Activated CD4-positive, alpha-beta memory T cell treated with anti-CD3 and anti-CD28 coated beads for 36 hours (primary cell): ENCODE results near the gene PRR16. TPM values are rescaled to one million over a fixed set of nuclear protein-coding genes. Genes with fewer than 3 reads are reported as not detected.

ENCODE experiments used
- CTCF ChIA-PET: fragments of 350-600 bp; sonication (Branson Sonifier 250); formaldehyde crosslinking; loops from one replicate; lab custom pipeline; 2021; ENCODE audit warnings: antibody characterized with exemption, inconsistent platforms; lab: Charles Lee
- POLR2A ChIA-PET: fragments of 350-600 bp; sonication (Branson Sonifier 250); formaldehyde crosslinking; loops from one replicate; lab custom pipeline; 2021; ENCODE audit warnings: antibody characterized with exemption; lab: Charles Lee
- DNase-seq: peaks from one replicate; pipeline ENCODE4 v3.0.0-alpha.2; 2020
- H3K27ac Mint-ChIP-seq: one replicate; pipeline ENCODE4 v1.8.0; 2021; ENCODE audit warnings: mixed read lengths
- H3K27me3 Mint-ChIP-seq: one replicate; pipeline ENCODE4 v1.8.0; 2021; ENCODE audit warnings: mixed read lengths
- H3K36me3 Mint-ChIP-seq: one replicate; pipeline ENCODE4 v1.8.0; 2021; ENCODE audit warnings: mixed read lengths
- H3K4me1 Mint-ChIP-seq: one replicate; pipeline ENCODE4 v1.8.0; 2021; ENCODE audit warnings: low read depth, mixed read lengths
- H3K4me3 Mint-ChIP-seq: one replicate; pipeline ENCODE4 v1.8.0; 2021; ENCODE audit warnings: mild to moderate bottlenecking, mixed read lengths
- H3K9me3 Mint-ChIP-seq: one replicate; pipeline ENCODE4 v1.8.0; 2021; ENCODE audit warnings: mixed read lengths
- intact Hi-C: fragments of 100-400 bp; cut with micrococcal nuclease; formaldehyde crosslinking; loops from one replicate; pipeline ENCODE4 v1.15.1; 2023
- total RNA-seq, 2 experiments: library from RNA; stranded (reverse); gene quantifications; one replicate each; pipeline ENCODE4 v1.2.3, GENCODE V29; 2021

Gene PRR16
- total RNA-seq, 2 experiments from 2014 or later = not detected

GRCh38 chr5:120609570-120609969, 145.5 kb downstream of the PRR16 start:
- Mint-ChIP-seq H3K9me3 (peaks cover 2% of the 10 kb centered on the region), H3K4me3 (no peak overlapping the region), H3K27me3 (no peaks in the 10 kb centered on the region), H3K4me1 (no peaks in the 10 kb centered on the region), H3K36me3 (no peaks in the 10 kb centered on the region), H3K27ac (no peak overlapping the region)
- CTCF ChIA-PET = no interaction called here
- POLR2A ChIA-PET = no interaction called here
- intact Hi-C loops = no loop called here
- DNase-seq = no peak

GRCh38 chr5:120610145-120610544, 146.0 kb downstream of the PRR16 start:
- Mint-ChIP-seq H3K36me3 (no peaks in the 10 kb centered on the region), H3K4me1 (no peaks in the 10 kb centered on the region), H3K9me3 (peaks cover 2% of the 10 kb centered on the region), H3K27me3 (no peaks in the 10 kb centered on the region), H3K27ac (no peak overlapping the region), H3K4me3 (no peak overlapping the region)
- CTCF ChIA-PET = no interaction called here
- intact Hi-C loops = no loop called here
- POLR2A ChIA-PET = no interaction called here
- no peak for DNase-seq

GRCh38 chr5:120613729-120614128, 149.6 kb downstream of the PRR16 start:
- DNase-seq = no peak
- Mint-ChIP-seq H3K9me3 (peaks cover 2% of the 10 kb centered on the region), H3K4me3 (no peak overlapping the region), H3K27me3 (no peaks in the 10 kb centered on the region), H3K4me1 (no peaks in the 10 kb centered on the region), H3K36me3 (no peaks in the 10 kb centered on the region), H3K27ac (no peak overlapping the region)
- ChIA-PET POLR2A (no interaction called here), CTCF (no interaction called here)
- intact Hi-C loops = no loop called here

- no peak for DNase-seq
- Mint-ChIP-seq H3K27ac (no peak overlapping the region), H3K36me3 (no peaks in the 10 kb centered on the region), H3K4me1 (no peaks in the 10 kb centered on the region), H3K4me3 (no peak overlapping the region), H3K9me3 (peaks cover 2% of the 10 kb centered on the region), H3K27me3 (no peaks in the 10 kb centered on the region)
- POLR2A ChIA-PET = no interaction called here
- intact Hi-C loops = no loop called here
- CTCF ChIA-PET = no interaction called here
Observed at GRCh38 chr5:120614531-120615180, 150.6 kb downstream of the PRR16 start.

GRCh38 chr5:120615967-120616645, 152.0 kb downstream of the PRR16 start:
- Mint-ChIP-seq H3K9me3 (peaks cover 2% of the 10 kb centered on the region), H3K4me1 (no peaks in the 10 kb centered on the region), H3K27me3 (no peaks in the 10 kb centered on the region), H3K36me3 (no peaks in the 10 kb centered on the region), H3K4me3 (no peak overlapping the region), H3K27ac (no peak overlapping the region)
- no peak for DNase-seq
- POLR2A ChIA-PET = no interaction called here
- CTCF ChIA-PET = interaction anchor here (0.6 kb wide), 1 partner anchor 9 kb away, joined by 3 read pairs; no protein-coding TSS in a partner anchor
- intact Hi-C loops = no loop called here

- Mint-ChIP-seq H3K27me3 (no peaks in the 10 kb centered on the region), H3K4me3 (no peak overlapping the region), H3K27ac (no peak overlapping the region), H3K4me1 (no peaks in the 10 kb centered on the region), H3K36me3 (no peaks in the 10 kb centered on the region), H3K9me3 (peaks cover 12% of the 10 kb centered on the region)
- CTCF ChIA-PET = no interaction called here
- POLR2A ChIA-PET = no interaction called here
- DNase-seq = no peak
- intact Hi-C loops = no loop called here
Observed at GRCh38 chr5:120621339-120621738, 157.2 kb downstream of the PRR16 start.

- intact Hi-C loops = no loop called here
- CTCF ChIA-PET = interaction anchor here (1.5 kb wide), 1 partner anchor 8 kb away, joined by 3 read pairs; no protein-coding TSS in a partner anchor
- no peak overlapping the region for H3K27ac Mint-ChIP-seq
Observed at GRCh38 chr5:120624021-120624563, 160.0 kb downstream of the PRR16 start.

GRCh38 chr5:120628156-120628555, 164.1 kb downstream of the PRR16 start:
- ChIA-PET POLR2A (no interaction called here), CTCF (no interaction called here)
- no peaks in the 10 kb centered on the region for H3K4me1 Mint-ChIP-seq
- H3K9me3 Mint-ChIP-seq = peaks cover 21% of the 10 kb centered on the region
- DNase-seq = no peak
- no peak overlapping the region for H3K4me3 Mint-ChIP-seq
- no peaks in the 10 kb centered on the region for H3K36me3 Mint-ChIP-seq
- intact Hi-C loops = no loop called here
- no peaks in the 10 kb centered on the region for H3K27me3 Mint-ChIP-seq
- H3K27ac Mint-ChIP-seq = no peak overlapping the region

More at GRCh38 chr5:120624021-120624563, 160.0 kb downstream of the PRR16 start:
- no peak overlapping the region for H3K4me3 Mint-ChIP-seq
- no peak for DNase-seq
- peaks cover 12% of the 10 kb centered on the region for H3K9me3 Mint-ChIP-seq
- H3K36me3 Mint-ChIP-seq = no peaks in the 10 kb centered on the region
- POLR2A ChIA-PET = no interaction called here
- H3K4me1 Mint-ChIP-seq = no peaks in the 10 kb centered on the region
- H3K27me3 Mint-ChIP-seq = no peaks in the 10 kb centered on the region

- peaks cover 14% of the 10 kb centered on the region for H3K9me3 Mint-ChIP-seq
- CTCF ChIA-PET = no interaction called here
- no peaks in the 10 kb centered on the region for H3K4me1 Mint-ChIP-seq
- no peak for DNase-seq
- POLR2A ChIA-PET = no interaction called here
- H3K36me3 Mint-ChIP-seq = no peaks in the 10 kb centered on the region
- intact Hi-C loops = no loop called here
- no peak overlapping the region for H3K4me3 Mint-ChIP-seq
- H3K27me3 Mint-ChIP-seq = no peaks in the 10 kb centered on the region
- H3K27ac Mint-ChIP-seq = no peak overlapping the region
Observed at GRCh38 chr5:120630550-120630949, 166.4 kb downstream of the PRR16 start.

- no peaks in the 10 kb centered on the region for H3K36me3 Mint-ChIP-seq
- H3K4me3 Mint-ChIP-seq = no peak overlapping the region
- H3K27me3 Mint-ChIP-seq = no peaks in the 10 kb centered on the region
- POLR2A ChIA-PET = no interaction called here
- H3K9me3 Mint-ChIP-seq = peaks cover 22% of the 10 kb centered on the region
- DNase-seq = no peak
- CTCF ChIA-PET = no interaction called here
- H3K4me1 Mint-ChIP-seq = no peaks in the 10 kb centered on the region
- H3K27ac Mint-ChIP-seq = no peak overlapping the region
- intact Hi-C loops = no loop called here
Observed at GRCh38 chr5:120631611-120632010, 167.5 kb downstream of the PRR16 start.

GRCh38 chr5:120632430-120632829, 168.3 kb downstream of the PRR16 start:
- CTCF ChIA-PET = no interaction called here
- Mint-ChIP-seq H3K4me1 (no peaks in the 10 kb centered on the region), H3K9me3 (peaks cover 24% of the 10 kb centered on the region), H3K27ac (no peak overlapping the region), H3K4me3 (no peak overlapping the region), H3K36me3 (no peaks in the 10 kb centered on the region), H3K27me3 (no peaks in the 10 kb centered on the region)
- DNase-seq = no peak
- intact Hi-C loops = no loop called here
- POLR2A ChIA-PET = no interaction called here

- no peaks in the 10 kb centered on the region for H3K4me1 Mint-ChIP-seq
- no peak overlapping the region for H3K27ac Mint-ChIP-seq
- no peaks in the 10 kb centered on the region for H3K27me3 Mint-ChIP-seq
- H3K36me3 Mint-ChIP-seq = no peaks in the 10 kb centered on the region
- H3K9me3 Mint-ChIP-seq = peaks cover 20% of the 10 kb centered on the region
- intact Hi-C loops = no loop called here
- DNase-seq = no peak
- H3K4me3 Mint-ChIP-seq = no peak overlapping the region
- ChIA-PET CTCF (no interaction called here), POLR2A (no interaction called here)
Observed at GRCh38 chr5:120638449-120638848, 174.3 kb downstream of the PRR16 start.
